Suprapubic skin (tissue), 4 donors: ENCODE measurements around the gene KCNH5. TPM values are rescaled to one million over a fixed set of nuclear protein-coding genes. Genes with fewer than 3 reads are reported as not detected.

ENCODE experiments used
- DNase-seq, 2 donors: peaks; one replicate each; pipeline ENCODE4 v3.0.0-alpha.2; 2019; ENCODE audit warnings: low spot score in 2 of 2
- H3K27ac ChIP-seq: fragments of 200-600 bp; sonication (generic); one replicate; pipeline ENCODE4 v1.5.1; 2019
- H3K27me3 ChIP-seq: fragments of 200-600 bp; sonication (generic); one replicate; pipeline ENCODE4 v1.5.1; 2019
- H3K36me3 ChIP-seq: fragments of 200-600 bp; sonication (generic); one replicate; pipeline ENCODE4 v1.5.1; 2019
- H3K4me1 ChIP-seq: fragments of 200-600 bp; sonication (generic); one replicate; pipeline ENCODE4 v1.5.1; 2019
- H3K4me3 ChIP-seq: fragments of 200-600 bp; sonication (generic); one replicate; pipeline ENCODE4 v1.5.1; 2019; ENCODE audit warnings: mild to moderate bottlenecking
- H3K9me3 ChIP-seq: fragments of 200-600 bp; sonication (generic); one replicate; pipeline ENCODE4 v1.5.1; 2019
- CTCF ChIP-seq, 2 donors: fragments of 200-600 bp in 1 of 2; fragments of 450-650 bp in 1 of 2; sonication (generic) in 1 of 2; IDR thresholded peaks; one replicate each; pipeline ENCODE4 v1.5.1; 2016 to 2019; ENCODE audit warnings: antibody characterized with exemption in 2 of 2, mild to moderate bottlenecking in 1 of 2, moderate library complexity in 1 of 2
- EP300 ChIP-seq: sonication (generic); formaldehyde crosslinking; IDR thresholded peaks from one replicate; pipeline ENCODE4 v1.6.1; 2017; ENCODE audit warnings: antibody characterized with exemption
- POLR2A ChIP-seq, 2 donors: fragments of 450-650 bp; IDR thresholded peaks; one replicate each; pipeline ENCODE4 v1.6.1; 2017; ENCODE audit warnings: antibody characterized with exemption in 2 of 2, mild to moderate bottlenecking in 2 of 2, moderate library complexity in 2 of 2
- POLR2AphosphoS5 ChIP-seq, 3 donors: sonication (generic); formaldehyde crosslinking; IDR thresholded peaks; one replicate each; pipeline ENCODE4 v1.6.1; 2017; ENCODE audit warnings: antibody characterized with exemption in 3 of 3
- WGBS: methylation state at CpG from one replicate; pipeline ENCODE4 v1.1.5; 2018; 5-methylcytosine and 5-hydroxymethylcytosine counted together
- total RNA-seq, 4 donors: library from RNA; depleted of rRNA; stranded (reverse); fragments of >200 nt; gene quantifications; one replicate each; pipeline ENCODE4 v1.1.0, GENCODE V29; 2016

KCNH5 gene
- total RNA-seq, 4 donors from 2014 or later: 0.31 to 0.79 TPM; not detected in 2

- no peaks in the 10 kb centered on the region for H3K9me3 ChIP-seq
- H3K4me3 ChIP-seq: no peak overlapping the region
- DNase-seq: no peak
- H3K36me3 ChIP-seq: no peaks in the 10 kb centered on the region
- peaks cover 2% of the 10 kb centered on the region for H3K27me3 ChIP-seq
- no peak for TF ChIP-seq EP300
- no peak for TF ChIP-seq POLR2A (IDR thresholded peaks at IDR 0.05)
- no peak for TF ChIP-seq CTCF (IDR thresholded peaks at IDR 0.05)
- TF ChIP-seq POLR2AphosphoS5 (IDR thresholded peaks at IDR 0.05): no peak
- no peak overlapping the region for H3K27ac ChIP-seq
- no peaks in the 10 kb centered on the region for H3K4me1 ChIP-seq
These were observed 31.2 kb upstream of the KCNH5 start for GRCh38 chr14:63076488-63076887.

GRCh38 chr14:63055631-63056030 is 10.4 kb upstream of the KCNH5 start:
- H3K9me3 ChIP-seq: no peaks in the 10 kb centered on the region
- no peak for TF ChIP-seq POLR2A (IDR thresholded peaks at IDR 0.05)
- no peak for TF ChIP-seq EP300
- TF ChIP-seq POLR2AphosphoS5 (IDR thresholded peaks at IDR 0.05): no peak
- no peak for TF ChIP-seq CTCF (IDR thresholded peaks at IDR 0.05)
- 32% methylated on average over 1 of the region's 1 CpG for WGBS
- no peaks in the 10 kb centered on the region for H3K27me3 ChIP-seq
- no peaks in the 10 kb centered on the region for H3K36me3 ChIP-seq
- no peak overlapping the region for H3K4me3 ChIP-seq
- no peak for DNase-seq
- H3K4me1 ChIP-seq: no peaks in the 10 kb centered on the region
- no peak overlapping the region for H3K27ac ChIP-seq

GRCh38 chr14:63051992-63052391 is 6.7 kb upstream of the KCNH5 start:
- Histone ChIP-seq H3K27ac (no peak overlapping the region), H3K36me3 (no peaks in the 10 kb centered on the region), H3K4me3 (no peak overlapping the region), H3K9me3 (no peaks in the 10 kb centered on the region), H3K4me1 (no peaks in the 10 kb centered on the region), H3K27me3 (peaks cover 20% of the 10 kb centered on the region)
- DNase-seq: no peak
- TF ChIP-seq CTCF (IDR thresholded peaks at IDR 0.05) (no peak), POLR2AphosphoS5 (IDR thresholded peaks at IDR 0.05) (no peak), POLR2A (IDR thresholded peaks at IDR 0.05) (no peak), EP300 (no peak)
- 53% methylated on average over 4 of the region's 4 CpGs for WGBS

GRCh38 chr14:63051301-63051700 is 6.0 kb upstream of the KCNH5 start:
- no peak for TF ChIP-seq EP300
- H3K9me3 ChIP-seq: no peaks in the 10 kb centered on the region
- H3K27me3 ChIP-seq: peaks cover 27% of the 10 kb centered on the region
- 72% methylated on average over 2 of the region's 2 CpGs for WGBS
- no peak overlapping the region for H3K27ac ChIP-seq
- no peak overlapping the region for H3K4me3 ChIP-seq
- no peak for DNase-seq
- no peaks in the 10 kb centered on the region for H3K36me3 ChIP-seq
- peaks cover 2% of the 10 kb centered on the region for H3K4me1 ChIP-seq

GRCh38 chr14:63050694-63051093 is 5.4 kb upstream of the KCNH5 start:
- peaks cover 33% of the 10 kb centered on the region for H3K27me3 ChIP-seq
- no peak for TF ChIP-seq POLR2AphosphoS5 (IDR thresholded peaks at IDR 0.05)
- no peak for TF ChIP-seq POLR2A (IDR thresholded peaks at IDR 0.05)
- no peak for TF ChIP-seq CTCF (IDR thresholded peaks at IDR 0.05)
- TF ChIP-seq EP300: no peak

More at GRCh38 chr14:63050694-63051093, 5.4 kb upstream of the KCNH5 start:
- no peaks in the 10 kb centered on the region for H3K36me3 ChIP-seq
- 95% methylated on average over 2 of the region's 2 CpGs for WGBS
- no peak for DNase-seq
- H3K4me3 ChIP-seq: no peak overlapping the region
- H3K9me3 ChIP-seq: no peaks in the 10 kb centered on the region
- peaks cover 8% of the 10 kb centered on the region for H3K4me1 ChIP-seq
- H3K27ac ChIP-seq: no peak overlapping the region
